GM21825 (cell line): ENCODE results near the gene DOLPP1.
"Not testable (repeated sequence)": the region's sequence is repeated elsewhere in the genome, so short reads cannot be mapped to it uniquely, and the experiment has no call there.

Source experiments
- ATAC-seq: cut with Tn5 transposase; IDR thresholded peaks from one replicate; pipeline ENCODE4 v1.9.1; 2021; ENCODE audit warnings: mild to moderate bottlenecking, moderate library complexity; ENCODE audit not compliant: unreplicated experiment

Gene DOLPP1

GRCh38 chr9:129109952-129110739 lies 29.2 kb downstream of the DOLPP1 start:
- no peak for ATAC-seq

- ATAC-seq, result peak; percentile 71
Measured at GRCh38 chr9:129110740-129111527, 30.0 kb downstream of the DOLPP1 start, which contains the start of the genes CRAT and PTPA. TSS of gene CRAT (minus strand) at chr9:129110793. CDS start at chr9:129110509, 284 bp downstream. TSS of gene PTPA (plus strand) at chr9:129111415. CDS start at chr9:129111601, 186 bp downstream.

GRCh38 chr9:129111528-129112151 lies 30.7 kb downstream of the DOLPP1 start:
- ATAC-seq, result peak; percentile 3

- ATAC-seq, result not testable (repeated sequence)
Measured at GRCh38 chr9:129112526-129112925, 31.6 kb downstream of the DOLPP1 start.

GRCh38 chr9:129113645-129114304 lies 32.9 kb downstream of the DOLPP1 start:
- ATAC-seq, result no peak

GRCh38 chr9:129118799-129119198 lies 37.9 kb downstream of the DOLPP1 start:
- ATAC-seq, result no peak

GRCh38 chr9:129121483-129121882 lies 40.6 kb downstream of the DOLPP1 start:
- ATAC-seq, result no peak

GRCh38 chr9:129122133-129122532 lies 41.2 kb downstream of the DOLPP1 start:
- ATAC-seq, result no peak

- not testable (repeated sequence) for ATAC-seq
Measured at GRCh38 chr9:129122976-129123375, 42.1 kb downstream of the DOLPP1 start.

GRCh38 chr9:129124506-129125069 lies 43.7 kb downstream of the DOLPP1 start:
- no peak for ATAC-seq

- ATAC-seq, result peak; percentile 46
Measured at GRCh38 chr9:129125478-129125877, 44.6 kb downstream of the DOLPP1 start.

- no peak for ATAC-seq
Measured at GRCh38 chr9:129126749-129127618, 46.1 kb downstream of the DOLPP1 start.

- no peak for ATAC-seq
Measured at GRCh38 chr9:129128689-129129088, 47.8 kb downstream of the DOLPP1 start.

GRCh38 chr9:129130271-129130670 lies 49.4 kb downstream of the DOLPP1 start:
- not testable (repeated sequence) for ATAC-seq

GRCh38 chr9:129130791-129131190 lies 49.9 kb downstream of the DOLPP1 start:
- no peak for ATAC-seq

GRCh38 chr9:129131300-129132145 lies 50.6 kb downstream of the DOLPP1 start:
- no peak for ATAC-seq

GRCh38 chr9:129133082-129133481 lies 52.2 kb downstream of the DOLPP1 start:
- ATAC-seq, result no peak

GRCh38 chr9:129135476-129135875 lies 54.6 kb downstream of the DOLPP1 start:
- no peak for ATAC-seq
